Right ventricle myocardium inferior (tissue), 1 donor: ENCODE data around the gene MAP2K4. TPM values are rescaled to one million over a fixed set of nuclear protein-coding genes. Genes with fewer than 3 reads are reported as not detected.

Experiments used
- ATAC-seq: fragments of 200-7000 bp; cut with Tn5 transposase; one replicate; pipeline ENCODE4 v1.9.1; 2020; ENCODE audit warnings: mild to moderate bottlenecking, moderate library complexity
- DNase-seq: peaks from one replicate; pipeline ENCODE4 v3.0.0; 2021; ENCODE audit errors: missing footprints
- intact Hi-C: fragments of 100-400 bp; cut with DNase I; formaldehyde crosslinking; loops from one replicate; pipeline ENCODE4 v1.11.0; 2022
- total RNA-seq: library from RNA; stranded (reverse); fragmentation: NEBNext Ultra II Directional; extraction: Animal tissue kit (Norgen Biotek cat#: 25700); gene quantifications from one replicate; pipeline ENCODE4 v1.2.1, GENCODE V29; 2021
- donor health status: DM: no; HTN: yes; CAD: no; lungs with severe emphysema.

The MAP2K4 gene
- total RNA-seq, 1 donor from 2014 or later = 25.7 TPM

- ATAC-seq = no peak
- DNase-seq = no peak
- intact Hi-C loops = no loop called here
Observed at GRCh38 chr17:12074346-12074745, 53.7 kb downstream of the MAP2K4 start.

DNA sequence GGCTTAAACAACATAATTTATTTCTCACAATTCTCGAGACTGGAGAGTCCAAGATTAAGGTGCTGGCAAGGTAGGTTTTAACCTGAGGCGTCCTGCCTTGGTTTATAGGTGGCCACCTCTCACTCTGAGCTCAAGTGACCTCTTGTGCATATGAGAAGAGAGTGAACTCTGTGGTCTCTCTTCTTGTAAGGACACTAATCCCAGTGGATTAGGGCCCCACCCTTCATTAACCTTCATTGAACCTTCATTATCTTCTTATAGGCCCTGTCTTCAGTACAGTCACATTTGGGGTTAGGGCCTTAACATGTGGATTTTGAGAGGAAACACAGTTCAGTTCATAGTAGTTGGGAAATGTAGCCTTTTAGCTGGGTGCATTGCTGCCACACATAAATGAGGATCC is 57.1 kb downstream of the MAP2K4 start:
- ATAC-seq = no peak
- no peak for DNase-seq
- intact Hi-C loops = no loop called here

DNA sequence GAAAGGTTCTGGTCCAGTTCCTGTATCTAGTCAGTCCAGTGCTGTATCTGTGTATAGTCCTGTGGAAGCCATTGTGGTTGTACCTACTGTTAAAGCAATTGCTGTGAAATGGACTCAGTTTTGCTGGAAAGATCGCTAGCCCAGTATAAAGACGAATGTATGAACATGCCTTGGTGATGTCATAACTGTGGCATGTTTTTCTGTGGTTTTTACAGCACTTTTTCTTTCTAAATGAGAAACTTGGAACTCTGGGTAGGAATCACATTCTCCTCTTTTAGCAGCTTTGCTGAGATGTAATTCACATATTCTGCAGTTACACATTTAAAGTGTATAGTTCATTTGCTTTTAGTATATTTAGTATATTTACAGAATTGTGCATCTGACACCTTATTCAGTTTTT is 58.1 kb downstream of the MAP2K4 start:
- intact Hi-C loops = no loop called here
- DNase-seq (no peak), ATAC-seq (no peak)

DNA sequence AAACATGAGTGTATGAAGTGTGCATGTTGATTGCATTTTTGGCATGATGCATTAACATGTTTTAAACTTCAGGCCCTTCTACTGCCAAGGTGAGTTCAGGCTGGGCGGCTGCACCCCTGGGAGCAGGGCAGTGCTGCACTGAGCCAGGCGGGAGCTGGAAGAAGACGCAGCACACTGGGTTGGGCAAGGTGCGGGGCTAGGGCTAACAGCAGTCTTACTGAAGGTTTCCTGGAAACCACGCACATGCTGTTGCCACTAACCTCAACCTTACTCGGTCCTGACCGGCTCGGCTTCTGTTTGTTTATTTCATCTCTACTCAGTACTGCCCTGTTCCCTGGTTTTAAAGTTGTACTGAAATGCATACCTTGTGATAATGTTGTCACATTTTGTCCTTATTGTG is 61.0 kb downstream of the MAP2K4 start:
- intact Hi-C loops = no loop called here
- DNase-seq (no peak), ATAC-seq (no peak)

- no peak for DNase-seq
- no peak for ATAC-seq
- intact Hi-C loops = no loop called here
Observed at GRCh38 chr17:12085076-12085949, 64.6 kb downstream of the MAP2K4 start.

- ATAC-seq = no peak
- intact Hi-C loops = no loop called here
- DNase-seq = no peak
Observed at GRCh38 chr17:12088035-12088434, 67.4 kb downstream of the MAP2K4 start.

DNA sequence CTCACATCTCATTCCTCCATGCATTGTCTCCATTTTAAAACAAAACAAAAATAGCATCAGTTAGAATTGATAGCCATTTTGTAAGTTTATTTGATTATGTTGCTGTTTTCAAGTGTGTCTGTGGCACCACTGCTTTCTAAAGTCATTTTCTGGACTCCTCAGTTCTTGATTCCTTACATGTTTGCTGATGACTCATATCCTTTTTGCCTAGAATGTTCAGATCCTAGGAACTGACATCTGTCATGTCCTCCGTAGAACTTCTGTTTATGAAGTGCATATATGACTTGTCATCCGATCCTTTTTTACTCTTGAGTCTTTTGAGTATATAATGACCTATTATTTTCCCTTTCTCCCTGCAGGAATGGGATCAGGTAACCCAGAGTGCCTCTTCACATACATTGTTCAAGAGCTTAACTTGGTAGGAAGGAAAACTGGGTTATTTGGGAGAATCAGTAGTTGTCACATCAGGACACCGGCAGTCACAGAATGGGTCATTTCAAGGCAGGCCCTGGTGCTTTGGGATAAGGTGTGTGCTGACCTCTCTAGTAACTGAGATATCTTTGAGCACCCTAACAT is 69.2 kb downstream of the MAP2K4 start:
- DNase-seq = no peak
- no peak for ATAC-seq
- intact Hi-C loops = no loop called here

DNA sequence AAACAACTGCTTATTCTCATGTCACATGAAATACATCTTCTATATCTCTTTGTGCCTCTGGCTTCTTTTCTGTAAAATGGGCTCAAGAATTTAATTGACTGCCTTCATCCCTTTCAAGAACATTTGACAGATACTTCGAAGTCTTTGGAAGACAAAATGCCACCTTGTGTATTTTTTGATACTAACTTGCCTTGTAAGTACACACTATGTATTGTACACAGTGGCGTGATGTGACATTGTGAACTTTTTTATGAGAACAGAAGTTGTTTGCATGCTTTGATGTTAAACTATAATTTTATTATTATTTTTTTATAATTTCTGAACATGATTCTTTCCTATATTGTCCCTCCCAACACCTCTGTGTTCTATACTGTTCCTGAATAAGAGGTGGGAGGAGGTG is 73.7 kb downstream of the MAP2K4 start:
- intact Hi-C loops = no loop called here
- ATAC-seq (no peak), DNase-seq (no peak)

- intact Hi-C loops = no loop called here
- no peak for DNase-seq
- ATAC-seq = no peak
Observed at GRCh38 chr17:12095522-12095921, 74.8 kb downstream of the MAP2K4 start.

DNA sequence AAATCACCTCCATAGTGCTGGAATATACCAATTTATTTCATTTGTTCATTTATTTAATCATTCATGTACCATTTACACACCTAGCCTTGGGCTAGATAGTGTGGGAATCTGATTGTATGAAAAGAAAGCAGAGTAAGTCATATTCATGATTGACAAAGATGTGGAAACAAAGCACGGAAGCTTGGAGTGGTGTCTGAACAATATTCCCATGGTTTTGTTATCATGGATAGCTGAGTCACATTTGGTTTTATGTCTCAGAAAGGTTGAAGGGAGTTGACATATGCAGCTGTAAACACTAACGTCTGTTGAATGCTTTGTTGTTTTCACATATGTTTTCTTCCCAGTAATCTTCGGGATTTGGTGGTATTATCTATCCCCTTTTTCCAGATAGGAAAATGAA is 76.6 kb downstream of the MAP2K4 start:
- intact Hi-C loops = no loop called here
- DNase-seq = no peak
- no peak for ATAC-seq

- intact Hi-C loops = no loop called here
- DNase-seq (no peak), ATAC-seq (no peak)
Observed at GRCh38 chr17:12098568-12098967, 77.9 kb downstream of the MAP2K4 start.

DNA sequence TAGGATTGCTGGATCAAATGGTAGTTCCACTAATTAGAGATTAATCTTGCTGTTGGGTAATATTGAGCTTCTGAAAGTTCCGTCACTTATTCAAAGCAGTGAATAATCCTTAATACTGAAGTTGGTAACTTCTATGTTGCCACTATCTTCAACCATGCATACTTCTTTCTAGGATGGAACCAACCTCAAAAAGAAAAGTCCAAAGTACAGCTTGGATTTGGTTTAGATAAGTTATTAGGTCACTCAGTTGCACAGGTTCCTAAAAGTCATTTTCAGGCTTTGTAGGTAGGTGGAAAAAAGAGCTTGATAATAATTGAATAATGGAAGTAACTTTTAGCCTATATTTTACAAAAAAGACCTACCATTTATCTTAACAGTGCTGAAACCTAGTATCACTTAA is 78.7 kb downstream of the MAP2K4 start:
- intact Hi-C loops = no loop called here
- DNase-seq (no peak), ATAC-seq (no peak)

- intact Hi-C loops = loop anchor here (10.0 kb wide), 1 partner anchor 110 kb away; the partner anchor contains the start of gene ZNF18
- DNase-seq = no peak
- ATAC-seq = no peak
Observed at GRCh38 chr17:12104831-12105230, 84.2 kb downstream of the MAP2K4 start.

DNA sequence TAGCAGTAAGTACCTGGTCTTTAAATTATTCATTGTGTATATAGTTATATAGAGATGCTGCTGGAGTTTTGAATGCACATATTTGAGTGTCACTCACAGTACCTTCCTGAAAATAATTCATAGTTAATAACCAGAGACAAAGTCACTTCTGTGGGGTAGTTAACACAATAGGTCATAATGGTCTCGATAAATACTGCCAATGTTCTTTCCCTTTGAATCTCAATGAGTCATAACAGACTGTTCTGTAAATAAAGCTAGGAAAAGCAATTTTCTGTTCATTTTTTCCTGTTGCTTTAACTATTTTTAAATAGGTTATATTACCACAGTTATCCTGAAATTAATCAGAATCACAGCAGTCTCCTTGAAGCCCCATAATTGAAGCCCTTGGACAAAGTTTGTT is 87.2 kb downstream of the MAP2K4 start:
- no peak for ATAC-seq
- intact Hi-C loops = loop anchor here (10.0 kb wide), 1 partner anchor 113 kb away; the partner anchor contains the start of gene ZNF18
- no peak for DNase-seq

- DNase-seq = no peak
- ATAC-seq = no peak
- intact Hi-C loops = no loop called here
Observed at GRCh38 chr17:12110906-12111305, 90.2 kb downstream of the MAP2K4 start.

GRCh38 chr17:12113156-12113555 is 92.5 kb downstream of the MAP2K4 start:
- ATAC-seq = no peak
- intact Hi-C loops = no loop called here
- DNase-seq = no peak

DNA sequence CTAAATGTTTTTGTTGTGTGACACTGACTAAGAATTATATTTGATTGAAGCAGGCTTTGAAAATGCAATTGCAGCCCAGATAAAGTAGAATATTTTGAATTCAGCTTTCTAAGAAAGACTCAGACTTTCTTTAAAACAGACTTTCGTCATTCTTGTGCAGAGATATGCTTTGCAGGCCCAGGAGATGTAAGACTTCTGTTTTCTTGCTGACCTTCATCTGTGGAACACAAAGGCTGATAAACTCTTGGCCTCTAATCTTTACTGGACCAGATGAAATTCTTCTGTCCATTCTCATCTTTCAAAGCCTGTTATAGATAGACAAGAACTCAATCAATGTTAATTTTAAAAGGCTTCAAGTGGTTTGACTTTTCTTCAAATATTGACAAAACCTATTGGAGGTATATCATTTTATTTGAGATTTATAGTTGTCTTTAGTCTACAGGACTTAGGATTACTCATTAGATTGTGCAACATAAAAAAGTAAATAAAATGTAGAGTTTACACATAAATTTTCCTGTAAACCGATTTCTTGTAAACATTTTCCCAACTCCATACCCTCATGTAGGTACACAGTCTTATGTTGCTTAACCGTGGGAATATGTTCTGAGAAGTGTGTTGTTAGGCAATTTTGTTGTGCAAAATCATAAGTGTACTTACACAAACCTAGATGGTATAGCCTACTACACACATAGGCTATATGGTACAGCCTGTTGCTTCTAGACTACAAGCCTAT is 94.2 kb downstream of the MAP2K4 start:
- intact Hi-C loops = no loop called here
- no peak for DNase-seq
- no peak for ATAC-seq

- DNase-seq (no peak), ATAC-seq (no peak)
- intact Hi-C loops = no loop called here
Observed at GRCh38 chr17:12116143-12116542, 95.5 kb downstream of the MAP2K4 start.

DNA sequence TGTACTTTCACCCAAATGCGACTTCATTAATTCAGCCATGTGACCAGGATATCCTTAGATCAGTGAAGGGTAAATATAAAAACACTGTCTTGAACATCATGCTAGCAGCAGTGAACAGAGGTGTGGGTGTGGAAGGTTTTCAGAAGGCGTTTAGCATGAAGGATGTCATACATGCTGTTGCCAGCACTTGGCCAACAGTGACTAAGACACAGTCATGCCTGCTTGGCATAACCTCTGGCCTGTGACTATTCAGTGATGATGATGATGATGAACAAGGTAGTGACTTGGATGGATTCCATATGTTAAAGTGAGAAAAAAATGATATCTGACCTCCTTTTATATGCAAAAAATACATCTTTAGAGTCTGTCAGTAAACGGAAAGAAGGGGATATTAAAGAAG is 97.9 kb downstream of the MAP2K4 start:
- intact Hi-C loops = no loop called here
- ATAC-seq (no peak), DNase-seq (no peak)

DNA sequence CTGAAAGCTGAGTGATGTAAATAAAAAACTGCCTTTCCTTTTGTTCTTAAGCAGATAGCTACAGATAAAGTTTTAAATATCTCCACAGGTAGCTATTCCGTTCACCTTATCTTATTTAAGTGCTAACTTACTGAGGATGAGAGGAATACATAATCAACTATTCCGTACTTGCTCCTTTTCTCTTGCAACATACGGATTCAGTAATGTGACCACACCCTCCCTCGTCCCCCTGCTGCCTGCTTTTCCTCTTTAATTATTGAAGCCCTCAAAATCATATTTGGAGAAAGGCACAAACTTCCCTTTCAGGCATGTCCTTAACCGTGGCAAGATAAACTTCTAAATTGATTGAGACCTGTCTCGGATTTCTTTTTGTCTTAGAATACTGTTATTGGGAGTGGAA is 101.4 kb downstream of the MAP2K4 start:
- ATAC-seq (no peak), DNase-seq (no peak)
- intact Hi-C loops = no loop called here
